PC-3 (cell line): ENCODE results near the gene TAB3.

Experiments
- EZH2 ChIP-seq: fragments of 300-600 bp; sonication (generic); IDR thresholded peaks from one replicate; pipeline ENCODE4 v1.6.1; 2017; ENCODE audit warnings: antibody characterized with exemption, mild to moderate bottlenecking, low read length; ENCODE audit not compliant: unreplicated experiment
- TF ChIP-seq, protein P1 (sequence below): fragments of 300-600 bp; sonication (generic); conservative IDR thresholded peaks from 2 replicates; pipeline ENCODE4 v1.5.1; 2017; ENCODE audit warnings: antibody characterized with exemption, low read depth, mild to moderate bottlenecking, low read length

DNA sequence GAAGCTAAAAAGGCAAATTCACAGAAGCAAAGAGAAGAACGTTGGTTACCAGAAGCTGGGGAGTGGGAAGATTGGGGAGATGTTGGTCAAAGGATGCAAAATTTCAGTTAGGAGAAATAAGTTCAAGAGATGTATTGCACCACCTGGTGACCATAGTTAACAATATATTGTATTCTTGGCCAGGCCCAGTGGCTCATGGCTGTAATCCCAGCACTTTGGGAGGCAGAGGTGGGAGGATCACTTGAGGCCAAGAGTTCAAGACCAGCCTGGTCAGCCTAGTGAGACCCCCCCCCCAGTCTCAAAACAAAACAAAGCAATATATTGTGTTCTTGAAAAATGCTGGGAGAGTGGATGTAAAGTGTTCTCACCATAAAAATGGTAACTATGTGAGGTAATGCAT is 67.9 kb downstream of the TAB3 start:
- TF ChIP-seq, protein P1, sequence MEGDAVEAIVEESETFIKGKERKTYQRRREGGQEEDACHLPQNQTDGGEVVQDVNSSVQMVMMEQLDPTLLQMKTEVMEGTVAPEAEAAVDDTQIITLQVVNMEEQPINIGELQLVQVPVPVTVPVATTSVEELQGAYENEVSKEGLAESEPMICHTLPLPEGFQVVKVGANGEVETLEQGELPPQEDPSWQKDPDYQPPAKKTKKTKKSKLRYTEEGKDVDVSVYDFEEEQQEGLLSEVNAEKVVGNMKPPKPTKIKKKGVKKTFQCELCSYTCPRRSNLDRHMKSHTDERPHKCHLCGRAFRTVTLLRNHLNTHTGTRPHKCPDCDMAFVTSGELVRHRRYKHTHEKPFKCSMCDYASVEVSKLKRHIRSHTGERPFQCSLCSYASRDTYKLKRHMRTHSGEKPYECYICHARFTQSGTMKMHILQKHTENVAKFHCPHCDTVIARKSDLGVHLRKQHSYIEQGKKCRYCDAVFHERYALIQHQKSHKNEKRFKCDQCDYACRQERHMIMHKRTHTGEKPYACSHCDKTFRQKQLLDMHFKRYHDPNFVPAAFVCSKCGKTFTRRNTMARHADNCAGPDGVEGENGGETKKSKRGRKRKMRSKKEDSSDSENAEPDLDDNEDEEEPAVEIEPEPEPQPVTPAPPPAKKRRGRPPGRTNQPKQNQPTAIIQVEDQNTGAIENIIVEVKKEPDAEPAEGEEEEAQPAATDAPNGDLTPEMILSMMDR = peak; percentile 28; the same call in 1 of the 2 replicates
- TF ChIP-seq EZH2 = no peak
